Measurements from ENCODE around the gene ACTR3. TPM values are rescaled to one million over a fixed set of nuclear protein-coding genes. Genes with fewer than 3 reads are reported as not detected.
"Not testable (repeated sequence)": the region's sequence is repeated elsewhere in the genome, so short reads cannot be mapped to it uniquely, and the experiment has no call there.

Gene ACTR3
- total and polyA plus RNA-seq, 2 donors (not counting 1 experiment from before 2014, with no cell fraction given) = 64.3 to 249 TPM

- POLR2A ChIA-PET = no interaction called here
- CTCF ChIA-PET = interaction anchor here (1.1 kb wide), 1 partner anchor 10 kb away, joined by 6 read pairs; no protein-coding TSS in a partner anchor
- intact Hi-C loops (cut with micrococcal nuclease) = no loop called here
- Histone ChIP-seq H4K20me1 (ENCODE audit: control insufficient read depth, insufficient read depth, low read length, poor library complexity, severe bottlenecking) (no peaks in the 10 kb centered on the region), H3K79me2 (ENCODE audit: control insufficient read depth, insufficient read depth, low read length) (no peaks in the 10 kb centered on the region), H3K4me2 (replicated peaks; ENCODE audit: low read depth, low read length, poor library complexity, severe bottlenecking) (no peak overlapping the region), H3K9ac (ENCODE audit: low read length) (no peak overlapping the region), H3K36me3 (replicated peaks in 1 of 2; ENCODE audit: control extremely low read depth in 1 of 2, control insufficient read depth in 1 of 2, extremely low read depth in 1 of 2, insufficient read depth in 2 of 2, low read length in 1 of 2) (peaks cover 0 to 2% of the 10 kb centered on the region in 2 experiments), H3K9me3 (ENCODE audit: control extremely low read depth in 1 of 3, control insufficient read depth in 2 of 3, insufficient read depth in 1 of 3, low read length in 2 of 3) (no peaks in the 10 kb centered on the region), H2AFZ (ENCODE audit: insufficient read depth, low read depth, low read length, poor library complexity, severe bottlenecking) (no peak overlapping the region), H3K4me1 (ENCODE audit: control insufficient read depth in 2 of 2, insufficient read depth in 2 of 2, low read length in 2 of 2) (no peaks in the 10 kb centered on the region), H3K27ac (ENCODE audit: low read length in 2 of 2) (no peak overlapping the region), H3K27me3 (replicated peaks in 1 of 4; ENCODE audit: control extremely low read depth in 1 of 4, control insufficient read depth in 3 of 4, insufficient read depth in 4 of 4, low read length in 3 of 4) (no peaks in the 10 kb centered on the region), H3K4me3 (ENCODE audit: control extremely low read depth in 1 of 5, extremely low read depth in 1 of 5, insufficient read depth in 1 of 5, low read depth in 2 of 5, low read length in 4 of 5) (no peak overlapping the region)
- Mint-ChIP-seq H3K9me3 (ENCODE audit: insufficient read depth) (no peaks in the 10 kb centered on the region), H3K27ac (no peak overlapping the region), H3K4me3 (no peak overlapping the region), H3K4me1 (no peaks in the 10 kb centered on the region), H3K27me3 (no peaks in the 10 kb centered on the region)
- WGBS (ENCODE audit: insufficient coverage) = 86% methylated on average over 5 of the region's 14 CpGs
- DNase-seq = no peak
- ATAC-seq (ENCODE audit: low read depth) = no peak
- TF ChIP-seq EZH2 (IDR thresholded peaks at IDR 0.05; ENCODE audit: borderline replicate concordance, insufficient read depth, low read depth, low read length, poor library complexity, severe bottlenecking) = no peak
- TF ChIP-seq, protein P1, sequence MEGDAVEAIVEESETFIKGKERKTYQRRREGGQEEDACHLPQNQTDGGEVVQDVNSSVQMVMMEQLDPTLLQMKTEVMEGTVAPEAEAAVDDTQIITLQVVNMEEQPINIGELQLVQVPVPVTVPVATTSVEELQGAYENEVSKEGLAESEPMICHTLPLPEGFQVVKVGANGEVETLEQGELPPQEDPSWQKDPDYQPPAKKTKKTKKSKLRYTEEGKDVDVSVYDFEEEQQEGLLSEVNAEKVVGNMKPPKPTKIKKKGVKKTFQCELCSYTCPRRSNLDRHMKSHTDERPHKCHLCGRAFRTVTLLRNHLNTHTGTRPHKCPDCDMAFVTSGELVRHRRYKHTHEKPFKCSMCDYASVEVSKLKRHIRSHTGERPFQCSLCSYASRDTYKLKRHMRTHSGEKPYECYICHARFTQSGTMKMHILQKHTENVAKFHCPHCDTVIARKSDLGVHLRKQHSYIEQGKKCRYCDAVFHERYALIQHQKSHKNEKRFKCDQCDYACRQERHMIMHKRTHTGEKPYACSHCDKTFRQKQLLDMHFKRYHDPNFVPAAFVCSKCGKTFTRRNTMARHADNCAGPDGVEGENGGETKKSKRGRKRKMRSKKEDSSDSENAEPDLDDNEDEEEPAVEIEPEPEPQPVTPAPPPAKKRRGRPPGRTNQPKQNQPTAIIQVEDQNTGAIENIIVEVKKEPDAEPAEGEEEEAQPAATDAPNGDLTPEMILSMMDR (IDR thresholded peaks at IDR 0.05) = no peak
Measured at GRCh38 chr2:113842919-113843736, 46.8 kb upstream of the ACTR3 start.

- H3K27me3 Mint-ChIP-seq; H3K27ac ChIP-seq (ENCODE audit: low read length in 2 of 2); DNase-seq; H3K36me3 ChIP-seq (replicated peaks in 1 of 2; ENCODE audit: control extremely low read depth in 1 of 2, control insufficient read depth in 1 of 2, extremely low read depth in 1 of 2, insufficient read depth in 2 of 2, low read length in 1 of 2); H3K9ac ChIP-seq (ENCODE audit: low read length); H3K27ac Mint-ChIP-seq; H2AFZ ChIP-seq (ENCODE audit: insufficient read depth, low read depth, low read length, poor library complexity, severe bottlenecking); H3K4me1 ChIP-seq (ENCODE audit: control insufficient read depth in 2 of 2, insufficient read depth in 2 of 2, low read length in 2 of 2); H3K4me3 Mint-ChIP-seq; H3K9me3 Mint-ChIP-seq (ENCODE audit: insufficient read depth); H3K4me3 ChIP-seq (ENCODE audit: control extremely low read depth in 1 of 5, extremely low read depth in 1 of 5, insufficient read depth in 1 of 5, low read depth in 2 of 5, low read length in 4 of 5); H4K20me1 ChIP-seq (ENCODE audit: control insufficient read depth, insufficient read depth, low read length, poor library complexity, severe bottlenecking); ATAC-seq (ENCODE audit: low read depth); H3K4me1 Mint-ChIP-seq; H3K27me3 ChIP-seq (replicated peaks in 1 of 4; ENCODE audit: control extremely low read depth in 1 of 4, control insufficient read depth in 3 of 4, insufficient read depth in 4 of 4, low read length in 3 of 4); H3K4me2 ChIP-seq (replicated peaks; ENCODE audit: low read depth, low read length, poor library complexity, severe bottlenecking); H3K79me2 ChIP-seq (ENCODE audit: control insufficient read depth, insufficient read depth, low read length); POLR2A ChIA-PET; intact Hi-C loops (cut with micrococcal nuclease); H3K9me3 ChIP-seq (ENCODE audit: control extremely low read depth in 1 of 3, control insufficient read depth in 2 of 3, insufficient read depth in 1 of 3, low read length in 2 of 3): not testable (repeated sequence)
- WGBS (ENCODE audit: insufficient coverage) = no CpG with 5 or more reads among the region's 4 CpGs
- CTCF ChIA-PET = interaction anchor here (1.1 kb wide), 1 partner anchor 9 kb away, joined by 6 read pairs; no protein-coding TSS in a partner anchor
Measured at GRCh38 chr2:113843737-113844050, 46.2 kb upstream of the ACTR3 start.
